HepG2 (cell line): ENCODE data around the gene LRRN4CL. TPM values are rescaled to one million over a fixed set of nuclear protein-coding genes. Genes with fewer than 3 reads are reported as not detected.

ENCODE experiments used
- ATF7-NPFF ChIP-seq: sonication (generic); formaldehyde crosslinking; IDR thresholded peaks from 2 replicates; pipeline ENCODE4 v1.8.1; 2023; ENCODE audit warnings: mild to moderate bottlenecking, low read depth, missing genetic modification reagents, moderate library complexity
- SALL1 ChIP-seq: sonication (generic); formaldehyde crosslinking; IDR thresholded peaks from 2 replicates; pipeline ENCODE4 v1.8.0; 2022; ENCODE audit warnings: mild to moderate bottlenecking, missing genetic modification reagents
- SRY ChIP-seq: sonication (generic); formaldehyde crosslinking; IDR thresholded peaks from 2 replicates; pipeline ENCODE4 v1.8.0; 2022; ENCODE audit warnings: mild to moderate bottlenecking, missing genetic modification reagents
- ZNF136 ChIP-seq: sonication (generic); formaldehyde crosslinking; IDR thresholded peaks from 2 replicates; pipeline ENCODE4 v1.8.1; 2022; ENCODE audit warnings: low read depth, mild to moderate bottlenecking, moderate library complexity, missing genetic modification reagents
- ZNF383 ChIP-seq: sonication (generic); formaldehyde crosslinking; IDR thresholded peaks from 2 replicates; pipeline ENCODE4 v1.4.0; 2020; ENCODE audit warnings: missing genetic modification reagents, mild to moderate bottlenecking, borderline replicate concordance
- ZNF563 ChIP-seq: sonication (generic); formaldehyde crosslinking; IDR thresholded peaks from 2 replicates; pipeline ENCODE4 v1.8.0; 2022; ENCODE audit warnings: mild to moderate bottlenecking, moderate library complexity, missing genetic modification reagents
- ZNF709 ChIP-seq: sonication (generic); formaldehyde crosslinking; IDR thresholded peaks from 2 replicates; pipeline ENCODE4 v1.5.0; 2020; ENCODE audit warnings: mild to moderate bottlenecking, missing genetic modification reagents
- polyA plus RNA-seq, 8 experiments: library from polyadenylated mRNA; depleted of rRNA in 3 of 8; stranded (reverse) in 7 of 8; unstranded in 1 of 8; fragments of >200 nt; fragmentation: Illumina TruSeq in 4 of 8; extraction: Trizol in 4 of 8; gene quantifications; 2 replicates each; pipeline versions ENCODE4 v1.2.1 to v1.2.3, GENCODE V29; 2011 to 2016; ENCODE audit warnings: low read depth in 4 of 8, missing spikeins in 1 of 8, mixed read lengths in 1 of 8; ENCODE audit not compliant: insufficient read depth in 1 of 8
- total RNA-seq, 5 experiments: library from RNA; depleted of rRNA; stranded (reverse); fragments of >200 nt; fragmentation: Illumina TruSeq; extraction: Trizol; gene quantifications; 2 replicates each; pipeline ENCODE4 v1.2.3, GENCODE V29; 2016; ENCODE audit warnings: low read depth in 1 of 5
- TF ChIP-seq, protein P1 (sequence below): sonication (generic); formaldehyde crosslinking; IDR thresholded peaks from 2 replicates; pipeline ENCODE4 v1.4.0; 2020; ENCODE audit warnings: missing genetic modification reagents, borderline replicate concordance
- TF ChIP-seq, protein P2 (sequence below), 2 experiments: sonication (generic) in 1 of 2; formaldehyde crosslinking in 1 of 2; IDR thresholded peaks; 2 replicates each; pipeline versions ENCODE4 v1.6.1 to v1.9.0; 2014 to 2022; ENCODE audit warnings: antibody characterized with exemption in 1 of 2, borderline replicate concordance in 1 of 2, inconsistent platforms in 1 of 2, low read depth in 1 of 2, missing genetic modification reagents in 1 of 2
- TF ChIP-seq, protein P3 (sequence below): sonication (generic); formaldehyde crosslinking; IDR thresholded peaks from 2 replicates; pipeline ENCODE4 v1.5.0; 2020; ENCODE audit warnings: mild to moderate bottlenecking, missing genetic modification reagents, borderline replicate concordance

The LRRN4CL gene
- total and polyA plus RNA-seq, 2 of the 13 experiments (the other 11 are each of a cell fraction or from before 2014, with no cell fraction given) = 0.11 TPM; not detected in 1

DNA sequence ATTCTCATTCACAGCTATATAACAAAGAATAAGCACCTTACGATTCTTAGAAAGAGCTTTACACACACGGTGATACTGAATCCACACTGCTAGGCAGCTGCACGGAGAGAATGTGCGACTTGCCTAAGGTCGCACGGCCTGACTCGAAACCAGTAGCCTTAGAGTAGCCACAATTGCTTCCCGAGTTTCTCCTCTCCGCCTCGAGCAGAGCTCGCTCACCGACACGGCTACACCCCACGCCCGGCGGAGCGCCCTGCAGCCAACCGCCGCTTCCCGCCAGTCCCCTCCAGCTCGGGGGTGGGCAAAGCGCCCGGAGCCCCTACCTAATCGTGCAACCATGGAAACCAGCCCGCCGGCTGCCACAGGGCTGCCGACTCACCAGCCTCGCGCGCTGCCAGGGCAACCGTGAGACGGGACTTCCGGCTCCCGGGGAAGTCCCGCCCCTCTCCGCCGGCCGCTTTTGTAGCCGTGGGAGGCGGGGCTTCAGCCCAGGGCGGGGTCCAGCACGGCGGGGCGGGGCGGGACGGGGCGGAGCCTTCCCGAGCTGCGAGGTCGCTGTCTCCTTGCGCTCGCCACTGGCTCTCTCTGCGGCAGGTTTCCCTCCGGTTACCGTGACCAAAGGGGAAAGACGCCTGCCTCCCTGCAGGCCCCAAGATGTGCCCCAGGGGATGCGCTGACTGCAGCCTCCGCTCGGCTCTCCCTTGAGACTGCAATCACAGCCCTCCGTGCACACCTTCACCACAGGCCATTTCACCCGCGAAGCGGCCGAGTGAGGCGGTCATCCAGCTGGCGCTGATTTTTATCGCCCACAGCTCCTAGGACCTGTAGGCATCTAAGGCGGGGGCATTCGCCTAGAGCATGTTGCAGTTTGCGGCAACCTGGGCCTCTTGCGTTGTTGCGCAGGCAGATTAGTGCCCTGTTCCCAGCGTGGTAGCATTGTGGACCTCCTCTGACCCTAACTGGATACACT is 16.8 kb upstream of the LRRN4CL start (continued):
- TF ChIP-seq, protein P1, sequence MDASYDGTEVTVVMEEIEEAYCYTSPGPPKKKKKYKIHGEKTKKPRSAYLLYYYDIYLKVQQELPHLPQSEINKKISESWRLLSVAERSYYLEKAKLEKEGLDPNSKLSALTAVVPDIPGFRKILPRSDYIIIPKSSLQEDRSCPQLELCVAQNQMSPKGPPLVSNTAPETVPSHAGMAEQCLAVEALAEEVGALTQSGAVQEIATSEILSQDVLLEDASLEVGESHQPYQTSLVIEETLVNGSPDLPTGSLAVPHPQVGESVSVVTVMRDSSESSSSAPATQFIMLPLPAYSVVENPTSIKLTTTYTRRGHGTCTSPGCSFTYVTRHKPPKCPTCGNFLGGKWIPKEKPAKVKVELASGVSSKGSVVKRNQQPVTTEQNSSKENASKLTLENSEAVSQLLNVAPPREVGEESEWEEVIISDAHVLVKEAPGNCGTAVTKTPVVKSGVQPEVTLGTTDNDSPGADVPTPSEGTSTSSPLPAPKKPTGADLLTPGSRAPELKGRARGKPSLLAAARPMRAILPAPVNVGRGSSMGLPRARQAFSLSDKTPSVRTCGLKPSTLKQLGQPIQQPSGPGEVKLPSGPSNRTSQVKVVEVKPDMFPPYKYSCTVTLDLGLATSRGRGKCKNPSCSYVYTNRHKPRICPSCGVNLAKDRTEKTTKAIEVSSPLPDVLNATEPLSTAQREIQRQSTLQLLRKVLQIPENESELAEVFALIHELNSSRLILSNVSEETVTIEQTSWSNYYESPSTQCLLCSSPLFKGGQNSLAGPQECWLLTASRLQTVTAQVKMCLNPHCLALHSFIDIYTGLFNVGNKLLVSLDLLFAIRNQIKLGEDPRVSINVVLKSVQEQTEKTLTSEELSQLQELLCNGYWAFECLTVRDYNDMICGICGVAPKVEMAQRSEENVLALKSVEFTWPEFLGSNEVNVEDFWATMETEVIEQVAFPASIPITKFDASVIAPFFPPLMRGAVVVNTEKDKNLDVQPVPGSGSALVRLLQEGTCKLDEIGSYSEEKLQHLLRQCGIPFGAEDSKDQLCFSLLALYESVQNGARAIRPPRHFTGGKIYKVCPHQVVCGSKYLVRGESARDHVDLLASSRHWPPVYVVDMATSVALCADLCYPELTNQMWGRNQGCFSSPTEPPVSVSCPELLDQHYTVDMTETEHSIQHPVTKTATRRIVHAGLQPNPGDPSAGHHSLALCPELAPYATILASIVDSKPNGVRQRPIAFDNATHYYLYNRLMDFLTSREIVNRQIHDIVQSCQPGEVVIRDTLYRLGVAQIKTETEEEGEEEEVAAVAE = no peak
- TF ChIP-seq ZNF136 (CRISPR knock-in tag) (0 out of 2 replicates have a peak, but pooled peaks have one; percentile 33), ZNF709 (CRISPR knock-in tag) (peak; percentile 72; the same call in 1 of the 2 replicates), ZNF383 (CRISPR knock-in tag) (no peak), ATF7-NPFF (peak; percentile 74), SRY (CRISPR knock-in tag) (peak; percentile 47; the same call in 1 of the 2 replicates), ZNF563 (peak; percentile 50; the same call in 1 of the 2 replicates), SALL1 (CRISPR knock-in tag) (peak; percentile 42)
- TF ChIP-seq, protein P2, sequence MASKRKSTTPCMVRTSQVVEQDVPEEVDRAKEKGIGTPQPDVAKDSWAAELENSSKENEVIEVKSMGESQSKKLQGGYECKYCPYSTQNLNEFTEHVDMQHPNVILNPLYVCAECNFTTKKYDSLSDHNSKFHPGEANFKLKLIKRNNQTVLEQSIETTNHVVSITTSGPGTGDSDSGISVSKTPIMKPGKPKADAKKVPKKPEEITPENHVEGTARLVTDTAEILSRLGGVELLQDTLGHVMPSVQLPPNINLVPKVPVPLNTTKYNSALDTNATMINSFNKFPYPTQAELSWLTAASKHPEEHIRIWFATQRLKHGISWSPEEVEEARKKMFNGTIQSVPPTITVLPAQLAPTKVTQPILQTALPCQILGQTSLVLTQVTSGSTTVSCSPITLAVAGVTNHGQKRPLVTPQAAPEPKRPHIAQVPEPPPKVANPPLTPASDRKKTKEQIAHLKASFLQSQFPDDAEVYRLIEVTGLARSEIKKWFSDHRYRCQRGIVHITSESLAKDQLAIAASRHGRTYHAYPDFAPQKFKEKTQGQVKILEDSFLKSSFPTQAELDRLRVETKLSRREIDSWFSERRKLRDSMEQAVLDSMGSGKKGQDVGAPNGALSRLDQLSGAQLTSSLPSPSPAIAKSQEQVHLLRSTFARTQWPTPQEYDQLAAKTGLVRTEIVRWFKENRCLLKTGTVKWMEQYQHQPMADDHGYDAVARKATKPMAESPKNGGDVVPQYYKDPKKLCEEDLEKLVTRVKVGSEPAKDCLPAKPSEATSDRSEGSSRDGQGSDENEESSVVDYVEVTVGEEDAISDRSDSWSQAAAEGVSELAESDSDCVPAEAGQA (IDR thresholded peaks at IDR 0.05; ENCODE audit: low read depth) = no peak
- TF ChIP-seq, protein P2 (CRISPR knock-in tag; IDR thresholded peaks at IDR 0.05; ENCODE audit: borderline replicate concordance) = no peak
- TF ChIP-seq, protein P3, sequence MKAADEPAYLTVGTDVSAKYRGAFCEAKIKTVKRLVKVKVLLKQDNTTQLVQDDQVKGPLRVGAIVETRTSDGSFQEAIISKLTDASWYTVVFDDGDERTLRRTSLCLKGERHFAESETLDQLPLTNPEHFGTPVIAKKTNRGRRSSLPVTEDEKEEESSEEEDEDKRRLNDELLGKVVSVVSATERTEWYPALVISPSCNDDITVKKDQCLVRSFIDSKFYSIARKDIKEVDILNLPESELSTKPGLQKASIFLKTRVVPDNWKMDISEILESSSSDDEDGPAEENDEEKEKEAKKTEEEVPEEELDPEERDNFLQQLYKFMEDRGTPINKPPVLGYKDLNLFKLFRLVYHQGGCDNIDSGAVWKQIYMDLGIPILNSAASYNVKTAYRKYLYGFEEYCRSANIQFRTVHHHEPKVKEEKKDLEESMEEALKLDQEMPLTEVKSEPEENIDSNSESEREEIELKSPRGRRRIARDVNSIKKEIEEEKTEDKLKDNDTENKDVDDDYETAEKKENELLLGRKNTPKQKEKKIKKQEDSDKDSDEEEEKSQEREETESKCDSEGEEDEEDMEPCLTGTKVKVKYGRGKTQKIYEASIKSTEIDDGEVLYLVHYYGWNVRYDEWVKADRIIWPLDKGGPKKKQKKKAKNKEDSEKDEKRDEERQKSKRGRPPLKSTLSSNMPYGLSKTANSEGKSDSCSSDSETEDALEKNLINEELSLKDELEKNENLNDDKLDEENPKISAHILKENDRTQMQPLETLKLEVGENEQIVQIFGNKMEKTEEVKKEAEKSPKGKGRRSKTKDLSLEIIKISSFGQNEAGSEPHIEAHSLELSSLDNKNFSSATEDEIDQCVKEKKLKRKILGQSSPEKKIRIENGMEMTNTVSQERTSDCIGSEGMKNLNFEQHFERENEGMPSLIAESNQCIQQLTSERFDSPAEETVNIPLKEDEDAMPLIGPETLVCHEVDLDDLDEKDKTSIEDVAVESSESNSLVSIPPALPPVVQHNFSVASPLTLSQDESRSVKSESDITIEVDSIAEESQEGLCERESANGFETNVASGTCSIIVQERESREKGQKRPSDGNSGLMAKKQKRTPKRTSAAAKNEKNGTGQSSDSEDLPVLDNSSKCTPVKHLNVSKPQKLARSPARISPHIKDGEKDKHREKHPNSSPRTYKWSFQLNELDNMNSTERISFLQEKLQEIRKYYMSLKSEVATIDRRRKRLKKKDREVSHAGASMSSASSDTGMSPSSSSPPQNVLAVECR (CRISPR knock-in tag) = peak; percentile 88
